HFFc6 (cell line): ENCODE data around the gene ZCWPW1. TPM values are rescaled to one million over a fixed set of nuclear protein-coding genes. Genes with fewer than 3 reads are reported as not detected.
"Not testable (repeated sequence)": the region's sequence is repeated elsewhere in the genome, so short reads cannot be mapped to it uniquely, and the experiment has no call there.

Source experiments
- DNase-seq: peaks from one replicate; pipeline ENCODE4 v3.0.0-alpha.2; 2018
- H3K27ac Mint-ChIP-seq: 2 replicates; pipeline ENCODE4 v1.8.0; 2020; ENCODE audit warnings: mild to moderate bottlenecking, mixed read lengths
- H3K27me3 Mint-ChIP-seq: 2 replicates; pipeline ENCODE4 v1.8.0; 2021; ENCODE audit warnings: mild to moderate bottlenecking, moderate library complexity, mixed read lengths; ENCODE audit not compliant: insufficient read depth
- H3K36me3 Mint-ChIP-seq: 2 replicates; pipeline ENCODE4 v1.8.0; 2021; ENCODE audit warnings: low read depth, mixed read lengths
- H3K4me1 Mint-ChIP-seq: 2 replicates; pipeline ENCODE4 v1.8.0; 2020; ENCODE audit warnings: low read depth, mixed read lengths
- H3K4me3 Mint-ChIP-seq: 2 replicates; pipeline ENCODE4 v1.8.0; 2020; ENCODE audit warnings: mild to moderate bottlenecking, moderate library complexity, mixed read lengths
- H3K9me3 Mint-ChIP-seq: 2 replicates; pipeline ENCODE4 v1.8.0; 2020; ENCODE audit warnings: mild to moderate bottlenecking, mixed read lengths
- total RNA-seq, 6 experiments: library from RNA; stranded (reverse); fragmentation: NEBNext Ultra II Directional; extraction: Animal tissue kit (Norgen Biotek cat#: 25700); gene quantifications; 2 replicates in 1 of 6; 3 replicates in 5 of 6; pipeline ENCODE4 v1.2.3, GENCODE V29; 2021
- TF ChIP-seq, protein P1 (sequence below): fragments of 200-600 bp; sonication (generic); IDR thresholded peaks from 2 replicates; pipeline ENCODE4 v1.5.0; 2021; ENCODE audit warnings: antibody characterized with exemption, mild to moderate bottlenecking

Gene ZCWPW1
- total RNA-seq, 6 experiments from 2014 or later = 0.55 to 1.7 (median 1.2) TPM

DNA sequence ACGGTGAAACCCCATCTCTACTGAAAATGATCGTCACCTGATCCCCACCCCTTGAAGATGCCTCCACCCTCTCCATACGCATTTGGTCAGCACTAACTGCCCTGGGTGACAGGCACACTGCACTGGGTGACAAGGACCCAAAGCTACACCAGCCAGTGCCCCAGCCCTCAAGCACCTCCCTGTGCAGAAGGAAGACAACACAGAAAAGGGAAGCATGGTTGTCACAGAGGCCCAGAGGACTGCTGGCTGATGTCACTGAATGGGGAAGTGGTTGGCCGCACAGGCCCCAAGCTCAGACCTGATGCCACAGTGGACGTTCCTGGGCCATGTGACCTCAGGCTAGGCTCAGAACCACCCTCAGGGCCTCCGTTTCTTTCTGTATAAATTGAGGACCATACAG, 59.4 kb downstream of the ZCWPW1 start:
- no peak for DNase-seq
- peaks cover 2% of the 10 kb centered on the region; the same call in 1 of the 2 replicates for H3K27me3 Mint-ChIP-seq
- H3K4me3 Mint-ChIP-seq = no peak overlapping the region
- no peak overlapping the region for H3K27ac Mint-ChIP-seq
- TF ChIP-seq, protein P1, sequence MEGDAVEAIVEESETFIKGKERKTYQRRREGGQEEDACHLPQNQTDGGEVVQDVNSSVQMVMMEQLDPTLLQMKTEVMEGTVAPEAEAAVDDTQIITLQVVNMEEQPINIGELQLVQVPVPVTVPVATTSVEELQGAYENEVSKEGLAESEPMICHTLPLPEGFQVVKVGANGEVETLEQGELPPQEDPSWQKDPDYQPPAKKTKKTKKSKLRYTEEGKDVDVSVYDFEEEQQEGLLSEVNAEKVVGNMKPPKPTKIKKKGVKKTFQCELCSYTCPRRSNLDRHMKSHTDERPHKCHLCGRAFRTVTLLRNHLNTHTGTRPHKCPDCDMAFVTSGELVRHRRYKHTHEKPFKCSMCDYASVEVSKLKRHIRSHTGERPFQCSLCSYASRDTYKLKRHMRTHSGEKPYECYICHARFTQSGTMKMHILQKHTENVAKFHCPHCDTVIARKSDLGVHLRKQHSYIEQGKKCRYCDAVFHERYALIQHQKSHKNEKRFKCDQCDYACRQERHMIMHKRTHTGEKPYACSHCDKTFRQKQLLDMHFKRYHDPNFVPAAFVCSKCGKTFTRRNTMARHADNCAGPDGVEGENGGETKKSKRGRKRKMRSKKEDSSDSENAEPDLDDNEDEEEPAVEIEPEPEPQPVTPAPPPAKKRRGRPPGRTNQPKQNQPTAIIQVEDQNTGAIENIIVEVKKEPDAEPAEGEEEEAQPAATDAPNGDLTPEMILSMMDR = no peak
- no peaks in the 10 kb centered on the region; the same call in 1 of the 2 replicates for H3K4me1 Mint-ChIP-seq
- no peaks in the 10 kb centered on the region for H3K9me3 Mint-ChIP-seq
- H3K36me3 Mint-ChIP-seq = peaks cover 15% of the 10 kb centered on the region; the same call in 1 of the 2 replicates

DNA sequence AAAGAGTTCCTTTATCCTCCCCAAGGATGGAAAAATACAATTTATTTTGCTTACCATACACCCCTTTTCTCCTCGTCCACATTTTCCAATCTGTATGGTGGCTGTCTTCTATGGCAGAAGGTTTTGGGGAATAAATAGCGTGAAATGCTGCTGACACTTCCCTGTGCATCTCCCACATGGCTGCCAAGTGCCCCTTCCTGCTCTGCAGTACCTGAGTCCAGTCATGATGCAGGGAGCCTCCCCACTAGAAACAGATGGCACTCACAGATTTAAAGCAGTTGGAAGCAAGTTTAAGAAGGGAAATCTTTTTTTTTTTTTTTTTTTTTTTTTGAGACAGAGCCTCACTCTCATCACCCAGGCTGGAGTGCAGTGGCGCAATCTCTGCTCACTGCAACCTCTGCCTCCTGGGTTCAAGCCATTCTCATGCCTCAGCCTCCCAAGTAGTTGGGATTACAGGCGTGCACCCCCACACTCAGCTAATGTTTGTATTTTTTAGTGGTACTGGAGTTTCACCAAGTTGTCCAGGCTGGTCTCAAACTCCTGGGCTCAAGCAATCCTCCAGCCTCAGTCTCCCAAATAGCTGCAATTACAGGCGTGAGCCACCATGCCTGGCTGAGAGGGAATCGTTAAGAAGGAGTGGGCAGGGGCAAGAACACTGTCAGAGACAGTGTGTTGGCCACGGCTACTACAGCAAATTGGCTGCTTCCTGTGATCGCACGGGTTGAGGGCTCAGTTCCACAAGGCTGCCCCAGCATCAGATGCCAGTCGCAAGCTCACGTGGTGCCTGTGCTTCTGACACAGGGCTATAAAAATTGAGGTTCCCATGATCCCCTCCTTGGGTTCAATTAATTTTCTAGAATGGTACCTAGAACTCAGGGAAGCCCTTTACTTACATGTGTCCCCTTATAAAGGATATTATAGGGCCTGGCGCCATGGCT, 60.6 kb downstream of the ZCWPW1 start:
- TF ChIP-seq, protein P1 = no peak
- Mint-ChIP-seq H3K4me3 (no peak overlapping the region), H3K27me3 (peaks cover 2% of the 10 kb centered on the region; the same call in 1 of the 2 replicates), H3K4me1 (no peaks in the 10 kb centered on the region; the same call in 1 of the 2 replicates), H3K9me3 (no peaks in the 10 kb centered on the region), H3K36me3 (peaks cover 27% of the 10 kb centered on the region), H3K27ac (no peak overlapping the region)
- DNase-seq = no peak

DNA sequence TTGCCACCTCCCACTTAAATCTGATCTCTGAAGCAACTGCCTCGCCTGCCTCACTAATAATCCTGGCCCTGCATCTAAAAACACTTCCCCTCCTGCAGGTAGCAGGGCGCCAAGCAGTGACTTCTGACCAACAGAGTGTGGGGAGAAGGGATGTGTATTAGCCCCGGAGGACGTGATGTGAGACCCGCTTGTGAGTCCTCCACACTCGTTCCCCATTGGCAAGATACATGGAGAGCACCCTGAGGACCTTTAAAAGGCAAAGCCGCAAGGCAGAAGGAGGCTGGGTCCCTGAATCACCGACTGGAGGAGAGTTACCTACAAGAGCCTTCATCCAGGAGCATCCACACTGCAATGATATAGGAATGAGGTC, 61.3 kb downstream of the ZCWPW1 start:
- H3K27me3 Mint-ChIP-seq = peaks cover 2% of the 10 kb centered on the region; the same call in 1 of the 2 replicates
- H3K9me3 Mint-ChIP-seq = no peaks in the 10 kb centered on the region
- TF ChIP-seq, protein P1 = no peak

DNA sequence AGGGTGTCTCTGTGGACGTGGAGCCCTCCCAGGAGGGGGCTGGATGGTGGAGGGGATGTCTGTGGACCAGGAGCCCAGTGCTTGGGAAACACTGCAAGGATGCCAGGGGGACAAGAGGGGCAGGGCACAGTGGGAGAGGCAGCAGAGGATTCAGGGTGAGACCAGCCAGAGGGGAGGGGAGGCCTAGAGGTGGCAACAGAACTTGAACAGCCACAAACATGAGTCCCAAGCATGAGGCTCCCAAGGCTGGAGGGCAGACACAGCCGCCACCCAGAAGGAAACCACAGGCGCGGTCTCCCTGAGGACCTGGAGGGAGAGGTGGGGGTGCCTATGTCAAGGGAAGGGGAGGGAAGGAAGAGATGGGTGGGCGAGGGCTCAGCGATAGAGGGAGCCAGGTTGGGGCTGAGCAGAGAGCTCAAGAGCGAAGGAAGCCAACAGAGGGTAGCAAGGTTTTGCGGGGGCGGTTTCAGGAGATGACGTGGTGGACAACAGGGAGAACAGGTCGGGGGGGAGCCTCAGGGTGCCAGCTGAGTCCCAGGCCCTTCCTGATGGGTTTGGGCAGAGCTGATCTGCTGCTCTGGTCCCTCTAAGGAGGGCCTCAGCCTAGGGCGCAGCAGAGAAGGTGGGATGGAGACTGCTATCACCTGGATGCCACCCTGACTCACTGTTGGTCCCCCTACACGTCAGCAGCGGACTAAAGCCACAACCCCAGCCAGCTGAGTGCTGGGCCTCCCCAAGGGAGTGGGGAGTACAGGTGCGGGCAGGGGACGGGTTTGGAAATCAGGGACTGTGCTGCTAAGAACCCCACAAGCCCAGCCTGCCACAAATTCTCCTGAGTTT, 61.9 kb downstream of the ZCWPW1 start:
- Mint-ChIP-seq H3K9me3 (no peaks in the 10 kb centered on the region), H3K27me3 (peaks cover 2% of the 10 kb centered on the region; the same call in 1 of the 2 replicates), H3K4me1 (no peaks in the 10 kb centered on the region; the same call in 1 of the 2 replicates), H3K4me3 (no peak overlapping the region), H3K27ac (peak overlapping the region; percentile 51; the same call in 1 of the 2 replicates), H3K36me3 (peaks cover 34% of the 10 kb centered on the region)
- TF ChIP-seq, protein P1 = no peak
- DNase-seq = no peak

More for the DNA sequence above, 61.3 kb downstream of the ZCWPW1 start:
- Mint-ChIP-seq H3K27ac (no peak overlapping the region), H3K4me1 (no peaks in the 10 kb centered on the region; the same call in 1 of the 2 replicates), H3K4me3 (no peak overlapping the region), H3K36me3 (peaks cover 31% of the 10 kb centered on the region)
- no peak for DNase-seq

DNA sequence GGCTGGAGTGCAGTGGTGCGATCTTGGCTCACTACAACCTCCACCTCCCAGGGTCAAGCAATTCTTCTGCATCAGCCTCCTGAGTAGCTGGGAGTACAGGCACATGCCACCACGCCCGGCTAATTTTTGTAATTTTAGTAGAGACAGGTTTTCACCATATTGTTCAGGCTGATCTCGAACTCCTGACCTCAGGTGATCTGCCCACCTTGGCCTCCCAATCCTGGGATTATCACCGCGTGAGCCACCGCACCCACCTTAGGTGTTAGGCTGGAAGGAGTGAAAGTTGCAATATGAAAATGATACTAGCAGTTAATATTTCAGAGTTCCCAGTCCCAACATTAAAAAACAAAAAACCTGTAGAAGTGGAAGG, 62.5 kb downstream of the ZCWPW1 start:
- H3K4me1 Mint-ChIP-seq, DNase-seq, H3K9me3 Mint-ChIP-seq, H3K27me3 Mint-ChIP-seq, H3K4me3 Mint-ChIP-seq: not testable (repeated sequence)
- Mint-ChIP-seq H3K36me3 (peaks cover 34% of the 10 kb centered on the region), H3K27ac (peak overlapping the region; percentile 51; the same call in 1 of the 2 replicates)
